DOHH2 (cell line): Measurements from ENCODE around the gene PAPPA2.

Experiments
- H3F3A ChIP-seq: fragments of 200-600 bp; sonication (generic), shearing (Covaris generic); 2 replicates; pipeline ENCODE4 v1.6.0; 2016; ENCODE audit warnings: antibody characterized with exemption, mild to moderate bottlenecking; ENCODE audit not compliant: control insufficient read depth, insufficient read depth
- H3K27ac ChIP-seq: fragments of 200-600 bp; sonication (generic); 2 replicates; pipeline ENCODE4 v1.5.1; 2014; ENCODE audit warnings: low read depth, mild to moderate bottlenecking, low read length, moderate library complexity
- H3K27me3 ChIP-seq: fragments of 200-600 bp; sonication (generic); 2 replicates; pipeline ENCODE4 v1.6.1; 2014; ENCODE audit warnings: mild to moderate bottlenecking, low read length, mixed read lengths; ENCODE audit not compliant: control insufficient read depth
- H3K36me3 ChIP-seq: fragments of 200-600 bp; sonication (generic); 2 replicates; pipeline ENCODE4 v1.6.1; 2014; ENCODE audit warnings: mild to moderate bottlenecking, low read length, moderate library complexity, mixed read lengths; ENCODE audit not compliant: control insufficient read depth
- H3K4me1 ChIP-seq: fragments of 200-600 bp; sonication (generic); 2 replicates; pipeline ENCODE4 v1.6.1; 2014; ENCODE audit warnings: mild to moderate bottlenecking, low read length, mixed read lengths; ENCODE audit not compliant: control insufficient read depth
- H3K4me2 ChIP-seq: fragments of 200-600 bp; sonication (generic); 2 replicates; pipeline ENCODE4 v1.6.0; 2014; ENCODE audit warnings: mild to moderate bottlenecking, low read length, moderate library complexity
- H3K4me3 ChIP-seq: fragments of 200-600 bp; sonication (generic); 2 replicates; pipeline ENCODE4 v1.5.1; 2014; ENCODE audit warnings: mild to moderate bottlenecking, low read length, mixed read lengths
- H3K79me2 ChIP-seq: fragments of 200-600 bp; sonication (generic); 2 replicates; pipeline ENCODE4 v1.6.1; 2014; ENCODE audit warnings: mild to moderate bottlenecking, low read length, mixed read lengths; ENCODE audit not compliant: control insufficient read depth
- H3K9me2 ChIP-seq: fragments of 200-600 bp; sonication (generic); replicated peaks from 2 replicates; pipeline ENCODE4 v1.6.1; 2014; ENCODE audit warnings: mild to moderate bottlenecking, low read length, mixed read lengths; ENCODE audit not compliant: control insufficient read depth
- H3K9me3 ChIP-seq: fragments of 200-600 bp; sonication (generic); 2 replicates; pipeline ENCODE4 v1.6.1; 2014; ENCODE audit warnings: antibody characterized with exemption, low read length, mixed read lengths; ENCODE audit not compliant: control insufficient read depth, insufficient read depth
- H4K20me1 ChIP-seq: fragments of 200-600 bp; sonication (generic); 2 replicates; pipeline ENCODE4 v1.6.0; 2014; ENCODE audit warnings: low read depth, mild to moderate bottlenecking, antibody characterized with exemption, low read length, moderate library complexity; ENCODE audit not compliant: control insufficient read depth, insufficient read depth
- EZH2phosphoT487 ChIP-seq: fragments of 200-600 bp; sonication (generic); IDR thresholded peaks from 2 replicates; pipeline ENCODE4 v1.6.1; 2017; ENCODE audit warnings: borderline replicate concordance, mild to moderate bottlenecking, antibody characterized with exemption, low read length, moderate library complexity, mixed read lengths
- TF ChIP-seq, protein P1 (sequence below): fragments of 200-600 bp; sonication (generic); IDR thresholded peaks from one replicate; pipeline ENCODE4 v1.5.1; 2014; ENCODE audit warnings: antibody characterized with exemption, mild to moderate bottlenecking, low read depth, low read length; ENCODE audit not compliant: poor library complexity, severe bottlenecking

The PAPPA2 gene

DNA sequence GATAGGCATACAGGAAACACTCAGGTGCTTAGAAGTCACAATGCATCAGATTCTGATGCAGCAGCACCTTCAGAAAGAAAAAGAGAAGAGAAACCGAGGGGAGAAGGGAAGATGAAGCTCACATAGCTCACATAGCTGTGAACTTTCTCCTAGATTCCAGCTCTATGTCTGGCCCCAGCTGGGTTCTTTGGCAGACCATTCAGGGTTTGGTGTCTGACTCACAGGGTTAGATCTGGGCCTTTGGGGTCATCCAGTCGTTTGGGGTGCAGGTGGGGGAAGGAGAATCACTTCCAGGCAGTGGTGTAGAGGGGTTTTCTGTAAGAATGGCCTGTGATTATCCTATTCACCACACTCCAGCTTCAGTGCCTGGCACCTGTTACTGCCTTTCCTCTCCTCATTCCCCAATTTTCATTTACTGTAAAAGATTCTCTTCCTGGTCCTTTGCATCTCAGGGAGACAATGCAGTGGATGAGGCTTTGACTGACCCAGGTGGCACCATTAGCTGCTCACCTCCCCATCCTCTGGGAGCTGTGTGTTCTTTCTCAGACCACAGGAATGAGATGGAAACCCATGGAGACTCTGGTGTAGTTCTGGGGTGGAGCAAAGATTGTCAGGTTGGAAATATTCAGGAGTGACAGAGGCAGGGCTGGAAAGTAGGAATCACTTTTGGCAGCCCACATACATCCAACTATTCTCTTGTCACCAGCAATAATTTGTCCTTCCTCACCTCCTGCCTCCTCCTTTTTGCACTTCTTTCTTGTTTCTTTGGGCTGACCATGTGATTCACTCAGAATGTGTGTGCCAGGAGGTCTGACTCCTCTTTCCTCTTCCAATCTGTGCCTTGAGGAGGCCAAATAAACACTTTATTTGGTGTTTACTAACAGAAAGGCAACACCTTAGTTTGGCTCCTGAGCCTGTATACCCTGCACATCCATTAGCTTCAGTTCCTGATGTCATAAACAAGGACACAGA, 103.3 kb downstream of the PAPPA2 start:
- Histone ChIP-seq H3K27me3 (no peaks in the 10 kb centered on the region), H3K9me3 (no peaks in the 10 kb centered on the region), H3K9me2 (no peaks in the 10 kb centered on the region), H3F3A (no peaks in the 10 kb centered on the region), H3K4me3 (no peak overlapping the region), H3K4me1 (no peaks in the 10 kb centered on the region), H3K79me2 (no peaks in the 10 kb centered on the region), H3K27ac (no peak overlapping the region), H3K4me2 (no peak overlapping the region), H3K36me3 (no peaks in the 10 kb centered on the region), H4K20me1 (no peaks in the 10 kb centered on the region)
- TF ChIP-seq, protein P1, sequence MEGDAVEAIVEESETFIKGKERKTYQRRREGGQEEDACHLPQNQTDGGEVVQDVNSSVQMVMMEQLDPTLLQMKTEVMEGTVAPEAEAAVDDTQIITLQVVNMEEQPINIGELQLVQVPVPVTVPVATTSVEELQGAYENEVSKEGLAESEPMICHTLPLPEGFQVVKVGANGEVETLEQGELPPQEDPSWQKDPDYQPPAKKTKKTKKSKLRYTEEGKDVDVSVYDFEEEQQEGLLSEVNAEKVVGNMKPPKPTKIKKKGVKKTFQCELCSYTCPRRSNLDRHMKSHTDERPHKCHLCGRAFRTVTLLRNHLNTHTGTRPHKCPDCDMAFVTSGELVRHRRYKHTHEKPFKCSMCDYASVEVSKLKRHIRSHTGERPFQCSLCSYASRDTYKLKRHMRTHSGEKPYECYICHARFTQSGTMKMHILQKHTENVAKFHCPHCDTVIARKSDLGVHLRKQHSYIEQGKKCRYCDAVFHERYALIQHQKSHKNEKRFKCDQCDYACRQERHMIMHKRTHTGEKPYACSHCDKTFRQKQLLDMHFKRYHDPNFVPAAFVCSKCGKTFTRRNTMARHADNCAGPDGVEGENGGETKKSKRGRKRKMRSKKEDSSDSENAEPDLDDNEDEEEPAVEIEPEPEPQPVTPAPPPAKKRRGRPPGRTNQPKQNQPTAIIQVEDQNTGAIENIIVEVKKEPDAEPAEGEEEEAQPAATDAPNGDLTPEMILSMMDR = no peak
- TF ChIP-seq EZH2phosphoT487 = no peak

DNA sequence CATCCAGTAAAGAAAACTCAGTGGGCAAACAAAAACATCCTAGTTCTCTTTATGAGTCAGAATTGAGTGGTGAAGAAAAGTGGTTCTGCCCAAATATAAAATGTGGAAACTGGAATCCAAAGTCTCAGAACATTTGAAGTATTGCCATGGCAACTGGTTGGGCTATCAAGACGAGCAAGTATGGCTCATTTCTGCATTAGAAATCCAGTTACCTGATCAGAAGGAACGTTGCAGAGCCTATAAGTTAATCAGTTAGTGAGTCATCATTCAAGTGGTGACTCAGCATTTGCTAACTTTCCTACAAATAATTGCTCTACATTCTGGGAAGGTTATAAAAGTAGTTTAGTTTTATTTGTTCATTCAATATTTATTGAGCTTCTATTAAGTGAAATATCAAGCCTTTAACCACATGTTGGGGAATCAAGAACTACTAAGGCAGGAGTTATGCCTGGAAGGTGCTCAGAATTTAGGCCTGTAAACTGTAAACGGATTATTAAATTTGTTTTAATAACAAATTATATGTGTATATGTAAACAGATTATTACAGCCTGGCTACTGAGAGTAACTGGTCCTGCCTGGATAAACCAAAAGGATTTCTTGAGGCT, 104.3 kb downstream of the PAPPA2 start:
- Histone ChIP-seq H3K27ac (no peak overlapping the region), H3K4me1 (no peaks in the 10 kb centered on the region), H3K9me3 (no peaks in the 10 kb centered on the region), H4K20me1 (no peaks in the 10 kb centered on the region), H3K4me3 (no peak overlapping the region), H3K27me3 (no peaks in the 10 kb centered on the region), H3K79me2 (no peaks in the 10 kb centered on the region), H3K9me2 (no peaks in the 10 kb centered on the region), H3K36me3 (no peaks in the 10 kb centered on the region), H3F3A (no peaks in the 10 kb centered on the region), H3K4me2 (no peak overlapping the region)
- TF ChIP-seq, protein P1 = no peak
- TF ChIP-seq EZH2phosphoT487 = no peak

DNA sequence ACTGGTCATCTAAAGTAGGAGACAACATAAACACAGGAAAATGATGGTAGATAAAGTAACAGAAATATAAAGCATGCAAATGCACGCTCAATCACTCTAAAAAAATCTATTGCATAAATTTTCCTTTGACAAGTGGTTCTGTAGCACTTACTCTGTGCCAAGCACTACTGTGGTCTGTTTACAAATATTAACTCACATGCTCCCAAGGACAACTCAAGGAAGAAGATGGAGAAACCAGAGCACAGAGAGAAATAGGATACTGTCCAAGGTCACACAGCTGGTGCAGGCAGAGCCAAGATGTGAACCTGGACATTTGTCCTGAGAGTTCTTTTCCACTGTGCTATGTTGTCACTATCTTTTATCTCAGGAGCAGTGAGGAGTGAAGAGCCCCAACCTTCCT, 105.2 kb downstream of the PAPPA2 start:
- Histone ChIP-seq H3K27me3 (no peaks in the 10 kb centered on the region), H3F3A (no peaks in the 10 kb centered on the region), H3K79me2 (no peaks in the 10 kb centered on the region), H3K4me1 (no peaks in the 10 kb centered on the region), H3K9me2 (no peaks in the 10 kb centered on the region), H3K27ac (no peak overlapping the region), H4K20me1 (no peaks in the 10 kb centered on the region), H3K36me3 (no peaks in the 10 kb centered on the region), H3K4me3 (no peak overlapping the region), H3K9me3 (no peaks in the 10 kb centered on the region), H3K4me2 (no peak overlapping the region)
- TF ChIP-seq, protein P1 = no peak
- no peak for TF ChIP-seq EZH2phosphoT487
